GM12878 (cell line): Measurements from ENCODE around the gene NELL1.

Experiments used
- CBFB ChIP-seq: IDR thresholded peaks from 2 replicates; pipeline ENCODE4 v1.6.1; 2016; ENCODE audit warnings: antibody characterized with exemption, low read depth
- FOS ChIP-seq: IDR thresholded peaks from 3 replicates; pipeline ENCODE4 v1.6.1; 2011; ENCODE audit warnings: borderline replicate concordance; ENCODE audit not compliant: insufficient read length; ENCODE audit errors: extremely low read depth
- JUND ChIP-seq: IDR thresholded peaks from 2 replicates; pipeline ENCODE4 v1.6.1; 2012; ENCODE audit warnings: low read depth, mild to moderate bottlenecking, low read length, improper control_type of control experiment, moderate library complexity
- POLR2A ChIP-seq: IDR thresholded peaks from 2 replicates; pipeline ENCODE4 v1.6.1; 2011; ENCODE audit warnings: low read depth, mild to moderate bottlenecking, low read length
- POLR2AphosphoS5 ChIP-seq: IDR thresholded peaks from 2 replicates; pipeline ENCODE4 v1.6.1; 2011; ENCODE audit warnings: mild to moderate bottlenecking, low read length, inconsistent platforms
- SP1 ChIP-seq: IDR thresholded peaks from one replicate; pipeline ENCODE4 v1.6.1; 2011; ENCODE audit warnings: low read depth, low read length
- YY1 ChIP-seq: IDR thresholded peaks from 2 replicates; pipeline ENCODE4 v1.6.1; 2011; ENCODE audit warnings: low read depth, mild to moderate bottlenecking, low read length
- ZNF592 ChIP-seq: fragments of 450-650 bp; IDR thresholded peaks from 2 replicates; pipeline ENCODE4 v1.6.1; 2017; ENCODE audit warnings: mild to moderate bottlenecking, moderate library complexity
- TF ChIP-seq, protein P1 (sequence below), 3 experiments: IDR thresholded peaks in 2 of 3; conservative IDR thresholded peaks in 1 of 3; 2 replicates each; pipeline ENCODE4 v1.5.1; 2011; ENCODE audit warnings: low read depth in 3 of 3, low read length in 3 of 3, mild to moderate bottlenecking in 3 of 3, control low read depth in 2 of 3, moderate library complexity in 2 of 3, inconsistent platforms in 1 of 3, mixed read lengths in 1 of 3; ENCODE audit not compliant: control insufficient read depth in 2 of 3, insufficient read depth in 1 of 3; ENCODE audit errors: extremely low read depth in 1 of 3
- TF ChIP-seq, protein P2 (sequence below): IDR thresholded peaks from 2 replicates; pipeline ENCODE4 v1.6.1; 2011; ENCODE audit warnings: low read depth, mild to moderate bottlenecking, low read length, moderate library complexity, borderline replicate concordance; ENCODE audit errors: extremely low read depth

DNA sequence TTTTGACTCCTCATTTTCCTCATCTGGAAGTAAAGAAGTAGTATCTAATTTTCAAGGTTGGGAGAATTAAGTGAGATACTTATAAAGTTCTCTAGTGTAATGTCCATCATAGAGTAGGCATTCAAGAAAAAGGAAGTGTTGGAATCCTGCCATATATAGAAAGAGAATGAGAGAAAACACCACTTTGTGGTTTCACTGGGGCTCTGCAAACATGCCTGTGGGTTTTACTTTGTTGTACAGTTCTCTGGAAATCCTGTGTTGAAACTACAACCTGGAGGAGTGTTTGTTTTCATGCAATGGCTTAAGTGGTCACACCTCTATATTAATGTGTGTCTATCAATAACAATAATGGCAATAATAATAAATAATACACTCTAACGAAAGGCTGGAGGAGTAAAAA is 741.7 kb downstream of the NELL1 start:
- TF ChIP-seq POLR2AphosphoS5 = no peak
- TF ChIP-seq, protein P1, sequence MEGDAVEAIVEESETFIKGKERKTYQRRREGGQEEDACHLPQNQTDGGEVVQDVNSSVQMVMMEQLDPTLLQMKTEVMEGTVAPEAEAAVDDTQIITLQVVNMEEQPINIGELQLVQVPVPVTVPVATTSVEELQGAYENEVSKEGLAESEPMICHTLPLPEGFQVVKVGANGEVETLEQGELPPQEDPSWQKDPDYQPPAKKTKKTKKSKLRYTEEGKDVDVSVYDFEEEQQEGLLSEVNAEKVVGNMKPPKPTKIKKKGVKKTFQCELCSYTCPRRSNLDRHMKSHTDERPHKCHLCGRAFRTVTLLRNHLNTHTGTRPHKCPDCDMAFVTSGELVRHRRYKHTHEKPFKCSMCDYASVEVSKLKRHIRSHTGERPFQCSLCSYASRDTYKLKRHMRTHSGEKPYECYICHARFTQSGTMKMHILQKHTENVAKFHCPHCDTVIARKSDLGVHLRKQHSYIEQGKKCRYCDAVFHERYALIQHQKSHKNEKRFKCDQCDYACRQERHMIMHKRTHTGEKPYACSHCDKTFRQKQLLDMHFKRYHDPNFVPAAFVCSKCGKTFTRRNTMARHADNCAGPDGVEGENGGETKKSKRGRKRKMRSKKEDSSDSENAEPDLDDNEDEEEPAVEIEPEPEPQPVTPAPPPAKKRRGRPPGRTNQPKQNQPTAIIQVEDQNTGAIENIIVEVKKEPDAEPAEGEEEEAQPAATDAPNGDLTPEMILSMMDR (IDR thresholded peaks at IDR 0.05 in 2 of 3, conservative IDR thresholded peaks at IDR 0.05 in 1 of 3; ENCODE audit: control insufficient read depth in 2 of 3, extremely low read depth in 1 of 3, insufficient read depth in 1 of 3, low read depth in 3 of 3, low read length in 3 of 3) = no peak
- no peak for TF ChIP-seq CBFB
- TF ChIP-seq JUND = no peak
- no peak for TF ChIP-seq SP1
- TF ChIP-seq ZNF592 = no peak
- no peak for TF ChIP-seq FOS
- no peak for TF ChIP-seq POLR2A
- no peak for TF ChIP-seq YY1
- TF ChIP-seq, protein P2, sequence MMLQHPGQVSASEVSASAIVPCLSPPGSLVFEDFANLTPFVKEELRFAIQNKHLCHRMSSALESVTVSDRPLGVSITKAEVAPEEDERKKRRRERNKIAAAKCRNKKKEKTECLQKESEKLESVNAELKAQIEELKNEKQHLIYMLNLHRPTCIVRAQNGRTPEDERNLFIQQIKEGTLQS = no peak
